Measurements from ENCODE around the gene BCKDK.
"Not testable (repeated sequence)": the region's sequence is repeated elsewhere in the genome, so short reads cannot be mapped to it uniquely, and the experiment has no call there.

The BCKDK gene

GRCh38 chr16:31132303-31132979 is 24.3 kb downstream of the BCKDK start:
- no peak for DNase-seq (ENCODE audit: low read depth)
- no peak for TF ChIP-seq CTCF (IDR thresholded peaks at IDR 0.05; ENCODE audit: insufficient read depth, low read depth, low read length, missing control alignments)
- no peak overlapping the region for H3K4me3 ChIP-seq (ENCODE audit: low read depth, low read length)

- TF ChIP-seq CTCF (IDR thresholded peaks at IDR 0.05; ENCODE audit: insufficient read depth, low read depth, low read length, missing control alignments): no peak
- DNase-seq (ENCODE audit: low read depth): no peak
- no peak overlapping the region for H3K4me3 ChIP-seq (ENCODE audit: low read depth, low read length)
Measured at GRCh38 chr16:31133046-31133501, 24.9 kb downstream of the BCKDK start.

- H3K4me3 ChIP-seq (ENCODE audit: low read depth, low read length): no peak overlapping the region
- DNase-seq (ENCODE audit: low read depth): no peak
- no peak for TF ChIP-seq CTCF (IDR thresholded peaks at IDR 0.05; ENCODE audit: insufficient read depth, low read depth, low read length, missing control alignments)
Measured at GRCh38 chr16:31134091-31134571, 25.9 kb downstream of the BCKDK start.

GRCh38 chr16:31134625-31135534 is 26.7 kb downstream of the BCKDK start:
- H3K4me3 ChIP-seq (ENCODE audit: low read depth, low read length): no peak overlapping the region
- DNase-seq (ENCODE audit: low read depth): no peak
- no peak for TF ChIP-seq CTCF (IDR thresholded peaks at IDR 0.05; ENCODE audit: insufficient read depth, low read depth, low read length, missing control alignments)

- no peak for DNase-seq (ENCODE audit: low read depth)
- H3K4me3 ChIP-seq (ENCODE audit: low read depth, low read length): no peak within 1 kb of the TSS
- TF ChIP-seq CTCF (IDR thresholded peaks at IDR 0.05; ENCODE audit: insufficient read depth, low read depth, low read length, missing control alignments): no peak
Measured at GRCh38 chr16:31135535-31136286, 27.5 kb downstream of the BCKDK start, which contains the start of gene PRSS8. Gene PRSS8 (minus strand): TSS chr16:31135727. CDS start chr16:31135498, 229 bp downstream.

GRCh38 chr16:31136287-31136662 is 28.1 kb downstream of the BCKDK start:
- H3K4me3 ChIP-seq (ENCODE audit: low read depth, low read length): no peak overlapping the region
- no peak for TF ChIP-seq CTCF (IDR thresholded peaks at IDR 0.05; ENCODE audit: insufficient read depth, low read depth, low read length, missing control alignments)
- DNase-seq (ENCODE audit: low read depth): no peak

- not testable (repeated sequence) for H3K4me3 ChIP-seq (ENCODE audit: low read depth, low read length); DNase-seq (ENCODE audit: low read depth)
Measured at GRCh38 chr16:31136822-31137499, 28.8 kb downstream of the BCKDK start.

Data from GM12865 (cell line).